Muscle layer of duodenum (tissue), 2 donors: ENCODE results near the gene GGT1.
"Not testable (repeated sequence)": the region's sequence is repeated elsewhere in the genome, so short reads cannot be mapped to it uniquely, and the experiment has no call there.

Experiments
- H3K27ac ChIP-seq: one replicate; pipeline ENCODE4 v1.7.0; 2013; ENCODE audit warnings: mild to moderate bottlenecking, low read length
- H3K27me3 ChIP-seq: one replicate; pipeline ENCODE4 v1.7.0; 2013; ENCODE audit warnings: low read depth, mild to moderate bottlenecking, control low read depth, low read length
- H3K36me3 ChIP-seq, 2 donors: one replicate each; pipeline ENCODE4 v1.7.0; 2013; ENCODE audit warnings: low read length in 2 of 2, control low read depth in 1 of 2, mild to moderate bottlenecking in 1 of 2; ENCODE audit not compliant: insufficient read depth in 2 of 2, control insufficient read depth in 1 of 2
- H3K4me1 ChIP-seq, 2 donors: one replicate each; pipeline ENCODE4 v1.7.0; 2013; ENCODE audit warnings: low read length in 2 of 2, mild to moderate bottlenecking in 2 of 2, control low read depth in 1 of 2, moderate library complexity in 1 of 2; ENCODE audit not compliant: insufficient read depth in 2 of 2, control insufficient read depth in 1 of 2
- H3K4me3 ChIP-seq, 2 donors: one replicate each; pipeline ENCODE4 v1.7.0; 2013; ENCODE audit warnings: low read length in 2 of 2, low read depth in 1 of 2, mild to moderate bottlenecking in 1 of 2
- H3K9me3 ChIP-seq, 2 donors: one replicate each; pipeline ENCODE4 v1.7.0; 2013; ENCODE audit warnings: low read length in 2 of 2, control low read depth in 1 of 2, mild to moderate bottlenecking in 1 of 2; ENCODE audit not compliant: control insufficient read depth in 1 of 2
- donor health status: healthy.

The GGT1 gene

DNA sequence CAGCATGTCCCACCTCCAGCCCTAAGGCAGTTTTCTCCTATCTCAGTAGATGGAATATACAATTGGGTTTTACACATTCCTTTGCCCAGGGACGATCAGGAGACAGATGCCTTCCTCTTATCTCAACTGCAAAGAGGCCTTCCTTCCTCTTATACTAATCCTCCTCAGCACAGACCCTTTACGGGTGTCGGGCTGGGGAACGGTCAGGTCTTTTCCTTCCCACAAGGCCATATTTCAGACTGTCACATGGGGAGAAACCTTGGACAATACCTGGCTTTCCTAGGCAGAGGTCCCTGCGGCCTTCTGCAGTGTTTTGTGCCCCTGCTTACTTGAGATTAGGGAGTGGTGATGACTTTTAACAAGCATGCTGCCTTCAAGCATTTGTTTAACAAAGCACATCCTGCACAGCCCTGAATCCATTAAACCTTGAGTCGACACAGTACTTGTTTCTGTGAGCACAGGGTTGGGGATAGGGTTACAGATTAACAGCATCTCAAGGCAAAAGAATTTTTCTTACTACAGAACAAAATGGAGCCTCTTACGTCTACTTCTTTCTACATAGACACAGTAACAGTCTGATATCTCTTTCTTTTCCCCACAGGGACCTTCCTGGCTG is 27.9 kb downstream of the GGT1 start:
- H3K4me3 ChIP-seq, H3K27me3 ChIP-seq, H3K27ac ChIP-seq: not testable (repeated sequence)

GRCh38 chr22:24631430-24632122 is 28.6 kb downstream of the GGT1 start:
- not testable (repeated sequence) for H3K27me3 ChIP-seq, H3K27ac ChIP-seq, H3K9me3 ChIP-seq, H3K36me3 ChIP-seq, H3K4me3 ChIP-seq, H3K4me1 ChIP-seq

More for the DNA sequence above, 27.9 kb downstream of the GGT1 start:
- H3K9me3 ChIP-seq, H3K36me3 ChIP-seq, H3K4me1 ChIP-seq: not testable (repeated sequence)

DNA sequence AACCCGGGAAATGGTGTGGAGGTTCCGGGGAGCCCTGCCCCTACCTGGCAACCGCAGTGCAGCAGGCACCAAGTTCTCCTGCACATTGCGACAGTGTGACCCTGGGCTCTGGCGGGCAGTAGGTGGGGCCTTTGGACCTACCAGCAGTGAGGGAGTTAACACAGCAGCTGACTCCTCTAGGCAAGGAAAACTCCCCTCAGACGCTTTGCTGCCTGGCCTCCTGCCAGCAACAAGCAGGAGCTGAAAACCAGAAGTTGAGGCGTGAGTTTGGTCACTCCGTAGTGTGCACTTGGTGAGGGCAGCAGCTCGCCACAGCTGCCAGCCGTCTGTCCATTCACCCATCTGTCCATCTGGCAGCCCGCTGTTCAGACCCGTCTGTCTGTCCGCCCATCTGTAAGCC is 29.6 kb downstream of the GGT1 start:
- H3K27ac ChIP-seq, H3K9me3 ChIP-seq, H3K4me1 ChIP-seq, H3K27me3 ChIP-seq, H3K4me3 ChIP-seq, H3K36me3 ChIP-seq: not testable (repeated sequence)

GRCh38 chr22:24633231-24634023 is 30.4 kb downstream of the GGT1 start:
- H3K27me3 ChIP-seq, H3K36me3 ChIP-seq, H3K27ac ChIP-seq, H3K9me3 ChIP-seq, H3K4me3 ChIP-seq, H3K4me1 ChIP-seq: not testable (repeated sequence)

DNA sequence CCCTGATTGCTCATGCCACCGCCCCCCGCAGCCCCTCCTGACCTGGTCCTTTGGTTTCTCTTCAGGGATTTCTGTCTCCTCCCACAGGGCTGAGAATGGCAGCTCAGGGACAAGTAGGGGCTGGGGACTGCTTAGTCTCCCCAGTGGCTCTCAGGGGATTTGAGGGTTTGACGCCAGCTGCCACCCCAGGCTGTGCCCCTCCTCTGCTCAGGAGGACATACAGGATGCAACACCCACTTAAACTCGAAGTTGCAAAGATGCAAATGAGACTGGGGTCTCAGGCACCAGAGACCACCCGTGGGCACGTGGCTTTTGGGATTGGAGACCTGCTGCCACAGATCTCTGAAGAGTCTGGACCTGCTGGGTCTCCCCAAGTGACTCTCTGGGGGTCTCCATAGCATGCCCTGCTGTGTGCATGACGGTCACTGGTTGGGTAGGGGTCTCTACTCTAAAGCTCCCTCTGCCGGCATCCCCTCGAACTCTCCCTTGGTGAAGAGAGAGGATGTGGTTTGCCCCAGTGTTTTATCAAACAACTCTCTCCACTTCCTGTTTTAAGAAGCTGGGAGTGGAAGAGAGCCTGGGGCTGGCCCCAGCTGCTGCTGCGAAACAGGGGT is 31.9 kb downstream of the GGT1 start:
- H3K27me3 ChIP-seq, H3K27ac ChIP-seq, H3K9me3 ChIP-seq, H3K4me3 ChIP-seq, H3K4me1 ChIP-seq, H3K36me3 ChIP-seq: not testable (repeated sequence)

- not testable (repeated sequence) for H3K27ac ChIP-seq, H3K4me3 ChIP-seq, H3K4me1 ChIP-seq, H3K9me3 ChIP-seq, H3K36me3 ChIP-seq, H3K27me3 ChIP-seq
These were observed 33.5 kb downstream of the GGT1 start for GRCh38 chr22:24636513-24636912.

DNA sequence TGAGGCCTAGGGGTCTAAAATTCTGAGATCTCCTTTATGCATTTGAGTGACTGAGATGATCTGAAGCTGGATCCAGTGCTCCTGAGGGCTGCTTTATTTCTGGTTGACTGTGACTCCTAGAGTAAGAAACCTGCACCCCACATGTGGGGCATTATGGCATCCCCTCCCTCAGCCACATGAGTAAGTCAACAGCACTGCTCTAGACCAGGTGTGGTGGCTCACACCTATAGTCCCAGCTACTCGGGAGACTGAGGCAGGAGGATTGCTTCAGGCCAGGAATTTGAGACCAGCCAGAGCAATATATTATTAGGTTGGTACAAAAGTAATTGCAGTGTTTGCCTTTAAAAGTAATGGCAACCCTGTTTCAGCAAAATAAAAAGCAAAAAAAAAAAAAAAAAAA is 39.3 kb downstream of the GGT1 start:
- H3K27ac ChIP-seq, H3K4me1 ChIP-seq, H3K9me3 ChIP-seq, H3K4me3 ChIP-seq, H3K27me3 ChIP-seq, H3K36me3 ChIP-seq: not testable (repeated sequence)

GRCh38 chr22:24644409-24644808 is 41.4 kb downstream of the GGT1 start:
- H3K27me3 ChIP-seq, H3K4me1 ChIP-seq: not testable (repeated sequence)

DNA sequence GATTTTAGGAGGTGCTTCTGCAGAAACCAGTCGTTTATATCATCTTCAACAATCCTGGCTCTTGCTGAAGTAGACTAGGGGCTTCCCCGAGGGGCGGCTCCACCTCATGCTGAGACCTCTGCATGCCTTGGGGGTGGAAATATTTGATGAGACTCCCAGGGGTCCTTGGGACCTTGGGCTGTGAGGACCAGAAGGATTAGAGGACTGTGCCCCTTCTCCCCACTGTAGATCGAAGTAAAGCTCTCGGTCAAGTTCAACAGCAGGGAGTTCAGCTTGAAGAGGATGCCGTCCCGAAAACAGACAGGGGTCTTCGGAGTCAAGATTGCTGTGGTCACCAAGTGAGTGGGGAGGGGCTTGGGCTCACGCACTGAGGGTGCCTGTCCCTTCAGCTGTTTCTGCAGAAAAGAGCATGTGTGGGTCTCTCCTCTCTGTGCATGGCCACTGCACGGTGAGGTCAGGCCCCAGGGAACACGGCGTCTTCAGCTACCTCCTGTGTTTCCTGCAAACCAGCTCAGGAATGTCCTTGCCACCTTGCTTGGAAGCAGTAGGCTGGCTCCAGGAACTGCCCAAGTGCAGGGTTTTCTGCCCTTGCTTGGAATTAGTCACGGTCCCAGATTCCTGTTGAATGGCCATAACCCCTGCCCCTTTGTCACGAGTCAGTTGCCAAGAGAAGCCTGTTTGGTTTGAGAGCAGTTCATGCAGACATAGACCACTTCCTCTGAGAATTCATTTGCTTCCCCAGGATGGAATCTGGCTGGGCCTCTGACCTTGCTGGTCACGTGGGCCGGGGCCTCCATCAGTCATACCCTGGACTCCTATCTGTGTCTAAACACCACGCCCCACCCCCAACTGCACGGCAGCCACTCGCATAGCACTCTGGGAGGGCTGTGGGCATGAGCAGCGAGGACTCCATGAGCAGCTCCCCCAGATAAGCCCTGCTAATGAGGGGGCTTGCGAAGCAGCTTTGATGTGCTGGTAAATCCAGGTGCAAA is 42.7 kb downstream of the GGT1 start:
- H3K4me1 ChIP-seq, H3K36me3 ChIP-seq, H3K27me3 ChIP-seq, H3K4me3 ChIP-seq, H3K27ac ChIP-seq, H3K9me3 ChIP-seq: not testable (repeated sequence)

More at GRCh38 chr22:24644409-24644808, 41.4 kb downstream of the GGT1 start:
- not testable (repeated sequence) for H3K27ac ChIP-seq, H3K9me3 ChIP-seq, H3K4me3 ChIP-seq, H3K36me3 ChIP-seq

GRCh38 chr22:24646756-24647155 is 43.8 kb downstream of the GGT1 start:
- H3K9me3 ChIP-seq, H3K36me3 ChIP-seq: not testable (repeated sequence)

GRCh38 chr22:24649371-24649770 is 46.4 kb downstream of the GGT1 start:
- not testable (repeated sequence) for H3K36me3 ChIP-seq, H3K9me3 ChIP-seq, H3K4me3 ChIP-seq, H3K27me3 ChIP-seq, H3K4me1 ChIP-seq, H3K27ac ChIP-seq

More at GRCh38 chr22:24646756-24647155, 43.8 kb downstream of the GGT1 start:
- H3K27me3 ChIP-seq, H3K27ac ChIP-seq, H3K4me3 ChIP-seq, H3K4me1 ChIP-seq: not testable (repeated sequence)
